ENCODE results near the gene PDK1. TPM values are rescaled to one million over a fixed set of nuclear protein-coding genes. Genes with fewer than 3 reads are reported as not detected.

The PDK1 gene
- total RNA-seq, 1 donor from 2014 or later, result 7.3 TPM

DNA sequence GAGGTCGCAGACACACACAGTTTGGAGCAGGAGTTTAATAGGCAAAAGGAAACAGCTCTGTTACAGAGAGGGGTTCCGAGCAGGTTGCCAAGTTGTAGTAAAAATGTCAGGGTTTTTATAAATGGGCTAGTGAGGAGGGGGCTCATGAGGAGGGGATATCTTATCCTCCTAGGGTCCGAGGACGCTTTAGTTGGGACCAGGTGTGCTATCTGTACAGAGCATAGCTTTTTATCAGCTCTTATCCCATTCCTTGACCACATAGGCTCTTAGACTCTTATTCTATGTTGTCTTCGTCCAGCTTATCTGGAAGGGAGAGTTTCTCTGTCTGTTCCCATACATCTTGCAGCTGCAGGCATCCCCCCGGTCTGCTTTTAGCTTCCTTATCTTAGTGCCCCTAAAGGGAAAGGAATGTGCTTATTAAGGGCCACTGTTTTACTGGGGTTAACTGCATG lies 44.7 kb downstream of the PDK1 start:
- H3K9me3 Mint-ChIP-seq (ENCODE audit: unreplicated experiment), result no peaks in the 10 kb centered on the region
- no peaks in the 10 kb centered on the region for H3K27me3 Mint-ChIP-seq (ENCODE audit: unreplicated experiment)
- no peak overlapping the region for H3K4me3 Mint-ChIP-seq (ENCODE audit: unreplicated experiment)
- H3K36me3 Mint-ChIP-seq (ENCODE audit: unreplicated experiment), result peaks cover 12% of the 10 kb centered on the region
- DNase-seq (ENCODE audit: extremely low spot score, unreplicated experiment), result no peak
- no peak overlapping the region for H3K27ac Mint-ChIP-seq (ENCODE audit: unreplicated experiment)
- H3K4me1 Mint-ChIP-seq (ENCODE audit: unreplicated experiment), result peaks cover 27% of the 10 kb centered on the region
- TF ChIP-seq, protein P1, sequence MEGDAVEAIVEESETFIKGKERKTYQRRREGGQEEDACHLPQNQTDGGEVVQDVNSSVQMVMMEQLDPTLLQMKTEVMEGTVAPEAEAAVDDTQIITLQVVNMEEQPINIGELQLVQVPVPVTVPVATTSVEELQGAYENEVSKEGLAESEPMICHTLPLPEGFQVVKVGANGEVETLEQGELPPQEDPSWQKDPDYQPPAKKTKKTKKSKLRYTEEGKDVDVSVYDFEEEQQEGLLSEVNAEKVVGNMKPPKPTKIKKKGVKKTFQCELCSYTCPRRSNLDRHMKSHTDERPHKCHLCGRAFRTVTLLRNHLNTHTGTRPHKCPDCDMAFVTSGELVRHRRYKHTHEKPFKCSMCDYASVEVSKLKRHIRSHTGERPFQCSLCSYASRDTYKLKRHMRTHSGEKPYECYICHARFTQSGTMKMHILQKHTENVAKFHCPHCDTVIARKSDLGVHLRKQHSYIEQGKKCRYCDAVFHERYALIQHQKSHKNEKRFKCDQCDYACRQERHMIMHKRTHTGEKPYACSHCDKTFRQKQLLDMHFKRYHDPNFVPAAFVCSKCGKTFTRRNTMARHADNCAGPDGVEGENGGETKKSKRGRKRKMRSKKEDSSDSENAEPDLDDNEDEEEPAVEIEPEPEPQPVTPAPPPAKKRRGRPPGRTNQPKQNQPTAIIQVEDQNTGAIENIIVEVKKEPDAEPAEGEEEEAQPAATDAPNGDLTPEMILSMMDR (IDR thresholded peaks at IDR 0.05), result no peak

DNA sequence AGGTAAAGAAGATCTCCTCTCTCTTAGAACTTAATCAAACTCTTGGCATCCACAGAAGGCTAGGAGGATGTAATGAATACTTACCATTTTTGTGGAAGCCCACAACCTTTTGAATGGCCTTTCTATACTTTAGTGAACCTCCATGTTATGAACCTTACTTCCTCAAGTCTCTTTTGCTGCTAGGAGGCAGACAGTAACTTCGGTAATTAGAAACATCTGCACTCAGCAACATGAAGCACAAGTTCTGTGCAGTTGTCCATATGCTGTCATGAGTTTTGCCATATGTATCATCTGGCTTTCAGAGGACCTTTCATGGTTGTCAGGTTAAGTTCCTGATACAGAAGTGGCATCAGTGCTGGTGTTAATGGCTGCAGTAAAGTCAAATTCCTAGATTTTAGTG lies 50.4 kb downstream of the PDK1 start:
- Mint-ChIP-seq H3K36me3 (ENCODE audit: unreplicated experiment) (peaks cover 7% of the 10 kb centered on the region), H3K27me3 (ENCODE audit: unreplicated experiment) (no peaks in the 10 kb centered on the region), H3K4me1 (ENCODE audit: unreplicated experiment) (peaks cover 16% of the 10 kb centered on the region), H3K9me3 (ENCODE audit: unreplicated experiment) (no peaks in the 10 kb centered on the region), H3K27ac (ENCODE audit: unreplicated experiment) (no peak overlapping the region), H3K4me3 (ENCODE audit: unreplicated experiment) (no peak overlapping the region)
- TF ChIP-seq, protein P1 (IDR thresholded peaks at IDR 0.05), result no peak
- DNase-seq (ENCODE audit: extremely low spot score, unreplicated experiment), result no peak

DNA sequence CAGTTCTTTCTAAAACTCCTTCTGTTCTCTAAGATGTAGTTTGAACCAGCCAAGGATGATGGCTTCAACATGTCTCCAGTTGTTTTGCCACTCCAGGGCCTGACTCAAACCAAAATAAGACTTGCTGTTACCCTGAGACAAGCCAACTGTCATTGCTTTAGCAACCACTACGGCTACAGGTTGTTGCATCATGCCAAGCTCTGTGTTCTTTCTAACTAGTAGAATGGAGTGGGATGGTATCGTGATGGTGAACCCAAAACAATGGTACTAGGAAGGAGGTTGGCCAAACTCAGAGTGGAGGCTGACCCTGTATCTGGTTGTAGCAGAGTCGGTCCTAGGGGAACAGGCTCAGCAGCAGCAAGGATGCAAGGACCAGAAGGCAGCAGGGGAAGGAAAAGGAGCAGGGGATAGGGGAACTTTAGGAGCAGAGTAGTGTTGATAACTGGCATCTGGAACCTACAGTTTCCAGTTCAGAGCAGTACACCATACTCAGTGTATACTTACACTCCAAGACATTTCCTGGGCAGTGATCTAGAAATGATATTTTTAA lies 51.6 kb downstream of the PDK1 start:
- H3K9me3 Mint-ChIP-seq (ENCODE audit: unreplicated experiment), result no peaks in the 10 kb centered on the region
- no peak overlapping the region for H3K4me3 Mint-ChIP-seq (ENCODE audit: unreplicated experiment)
- TF ChIP-seq, protein P1 (IDR thresholded peaks at IDR 0.05), result no peak
- H3K36me3 Mint-ChIP-seq (ENCODE audit: unreplicated experiment), result peaks cover 7% of the 10 kb centered on the region
- H3K27me3 Mint-ChIP-seq (ENCODE audit: unreplicated experiment), result no peaks in the 10 kb centered on the region
- peaks cover 16% of the 10 kb centered on the region for H3K4me1 Mint-ChIP-seq (ENCODE audit: unreplicated experiment)
- H3K27ac Mint-ChIP-seq (ENCODE audit: unreplicated experiment), result no peak overlapping the region
- DNase-seq (ENCODE audit: extremely low spot score, unreplicated experiment), result no peak

GRCh38 chr2:172609488-172609887 lies 53.6 kb downstream of the PDK1 start:
- no peak for DNase-seq (ENCODE audit: extremely low spot score, unreplicated experiment)
- TF ChIP-seq, protein P1 (IDR thresholded peaks at IDR 0.05), result no peak
- Mint-ChIP-seq H3K27ac (ENCODE audit: unreplicated experiment) (no peak overlapping the region), H3K27me3 (ENCODE audit: unreplicated experiment) (no peaks in the 10 kb centered on the region), H3K9me3 (ENCODE audit: unreplicated experiment) (no peaks in the 10 kb centered on the region), H3K4me3 (ENCODE audit: unreplicated experiment) (no peak overlapping the region), H3K36me3 (ENCODE audit: unreplicated experiment) (peaks cover 5% of the 10 kb centered on the region), H3K4me1 (ENCODE audit: unreplicated experiment) (peaks cover 21% of the 10 kb centered on the region)

DNA sequence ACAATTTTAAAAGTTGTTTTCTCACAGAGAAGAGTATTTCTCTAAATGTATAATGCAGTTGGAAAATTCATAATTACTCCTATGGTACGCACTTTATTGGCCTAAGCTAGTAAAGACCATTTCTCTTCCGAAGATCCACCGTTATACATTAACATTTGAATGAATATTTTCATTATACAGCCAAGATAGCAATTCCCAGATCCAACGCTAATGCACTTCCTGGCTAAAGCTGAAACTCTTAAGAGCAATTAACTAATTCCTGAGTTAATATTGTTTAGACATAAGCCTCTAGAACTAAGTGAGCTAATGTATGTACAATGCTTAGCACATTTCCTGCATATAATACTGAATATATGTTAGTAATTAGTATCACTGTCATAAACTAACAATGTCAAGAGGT lies 56.2 kb downstream of the PDK1 start:
- no peak for DNase-seq (ENCODE audit: extremely low spot score, unreplicated experiment)
- peaks cover 2% of the 10 kb centered on the region for H3K36me3 Mint-ChIP-seq (ENCODE audit: unreplicated experiment)
- H3K27me3 Mint-ChIP-seq (ENCODE audit: unreplicated experiment), result no peaks in the 10 kb centered on the region
- no peak overlapping the region for H3K4me3 Mint-ChIP-seq (ENCODE audit: unreplicated experiment)
- peaks cover 17% of the 10 kb centered on the region for H3K4me1 Mint-ChIP-seq (ENCODE audit: unreplicated experiment)
- TF ChIP-seq, protein P1 (IDR thresholded peaks at IDR 0.05), result no peak
- no peaks in the 10 kb centered on the region for H3K9me3 Mint-ChIP-seq (ENCODE audit: unreplicated experiment)
- H3K27ac Mint-ChIP-seq (ENCODE audit: unreplicated experiment), result no peak overlapping the region

Measured in osteocyte (in vitro differentiated cells).